GM21717 (cell line): ENCODE data around the gene FAM131C.
"Not testable (repeated sequence)": the region's sequence is repeated elsewhere in the genome, so short reads cannot be mapped to it uniquely, and the experiment has no call there.

Experiments
- ATAC-seq: cut with Tn5 transposase; IDR thresholded peaks from one replicate; pipeline ENCODE4 v1.9.1; 2021; ENCODE audit warnings: mild to moderate bottlenecking, moderate library complexity; ENCODE audit not compliant: unreplicated experiment

The FAM131C gene

DNA sequence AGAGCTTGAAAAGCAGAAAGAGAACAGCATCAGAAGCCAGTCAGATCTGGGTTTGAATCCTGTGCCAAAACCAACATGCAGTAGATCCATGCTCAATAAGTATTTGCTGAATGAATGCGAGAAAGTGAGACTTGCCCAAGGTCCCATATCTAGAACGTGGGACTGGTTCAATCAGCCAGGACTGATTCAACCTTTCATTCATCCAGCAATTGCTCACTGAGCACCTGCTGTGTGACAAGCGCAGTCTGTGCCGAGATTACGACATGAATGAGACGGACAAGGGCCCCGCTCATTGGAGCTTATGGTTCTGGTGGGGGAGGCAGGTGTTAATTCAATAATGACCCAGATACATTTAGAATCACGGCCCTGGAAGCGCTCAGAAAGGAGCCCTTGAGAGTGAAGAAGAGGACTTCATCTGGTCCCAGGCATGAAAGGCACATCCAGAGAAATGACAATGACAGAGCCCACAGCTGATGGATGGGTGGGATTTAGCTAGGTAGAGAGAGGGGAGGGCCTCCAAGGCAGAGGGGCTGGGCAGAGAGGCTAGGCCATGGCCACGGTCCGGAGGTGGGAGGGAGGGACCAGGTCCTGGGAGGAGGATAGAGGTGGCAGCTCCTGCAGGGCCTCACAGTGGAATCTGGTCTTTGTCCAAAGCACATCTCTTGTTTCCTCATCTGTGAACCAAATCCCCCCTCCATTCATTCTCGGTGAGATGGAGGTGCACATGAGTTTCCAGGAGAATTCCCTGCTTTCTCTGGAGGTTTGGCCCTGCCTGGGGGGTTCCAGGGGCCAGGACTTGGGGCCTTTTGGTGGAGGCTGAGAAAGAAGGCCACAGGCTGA, 4.2 kb upstream of the FAM131C start:
- ATAC-seq = no peak

GRCh38 chr1:16076865-16077238, 3.4 kb upstream of the FAM131C start:
- ATAC-seq = no peak

DNA sequence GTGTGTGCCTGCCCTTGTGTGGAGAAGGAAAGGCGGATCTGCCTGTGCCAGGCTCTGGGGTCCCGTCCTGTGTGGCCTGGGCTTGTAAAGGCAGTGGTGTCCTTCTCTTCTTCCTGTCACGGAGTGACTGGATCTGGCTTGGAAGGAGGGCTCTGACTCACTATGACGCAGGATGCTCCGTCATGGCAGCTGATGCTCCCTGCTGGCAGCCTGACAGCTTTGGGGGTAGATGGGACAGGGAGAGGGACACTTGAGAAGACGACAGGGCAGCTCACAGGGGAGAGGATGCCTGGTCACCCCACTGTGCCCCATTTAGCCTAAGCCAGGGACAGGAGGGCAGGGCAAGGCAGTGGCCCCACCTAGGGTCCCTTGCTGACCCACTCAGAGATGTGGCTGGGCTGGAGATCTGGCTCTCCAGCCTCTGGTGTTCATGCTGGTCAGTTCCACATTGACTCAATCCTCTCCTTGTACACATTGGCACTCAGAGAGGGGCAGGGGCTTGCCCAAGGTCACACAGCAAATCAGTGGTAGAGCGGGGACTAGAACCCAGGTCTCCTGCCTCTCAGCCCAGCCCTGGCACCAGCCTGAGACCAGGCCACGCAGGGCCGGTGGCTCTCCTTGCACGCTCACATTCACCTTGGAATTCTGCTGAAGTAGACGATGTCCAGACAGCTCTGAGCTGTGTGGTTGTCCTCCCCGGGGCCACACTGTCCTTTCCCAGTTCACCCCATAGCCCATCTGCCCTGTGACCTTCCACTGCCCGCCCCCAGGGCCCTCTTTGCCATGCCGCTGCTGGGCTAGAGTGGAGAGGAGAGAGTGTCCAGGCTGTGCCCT, 2.8 kb upstream of the FAM131C start:
- no peak for ATAC-seq

DNA sequence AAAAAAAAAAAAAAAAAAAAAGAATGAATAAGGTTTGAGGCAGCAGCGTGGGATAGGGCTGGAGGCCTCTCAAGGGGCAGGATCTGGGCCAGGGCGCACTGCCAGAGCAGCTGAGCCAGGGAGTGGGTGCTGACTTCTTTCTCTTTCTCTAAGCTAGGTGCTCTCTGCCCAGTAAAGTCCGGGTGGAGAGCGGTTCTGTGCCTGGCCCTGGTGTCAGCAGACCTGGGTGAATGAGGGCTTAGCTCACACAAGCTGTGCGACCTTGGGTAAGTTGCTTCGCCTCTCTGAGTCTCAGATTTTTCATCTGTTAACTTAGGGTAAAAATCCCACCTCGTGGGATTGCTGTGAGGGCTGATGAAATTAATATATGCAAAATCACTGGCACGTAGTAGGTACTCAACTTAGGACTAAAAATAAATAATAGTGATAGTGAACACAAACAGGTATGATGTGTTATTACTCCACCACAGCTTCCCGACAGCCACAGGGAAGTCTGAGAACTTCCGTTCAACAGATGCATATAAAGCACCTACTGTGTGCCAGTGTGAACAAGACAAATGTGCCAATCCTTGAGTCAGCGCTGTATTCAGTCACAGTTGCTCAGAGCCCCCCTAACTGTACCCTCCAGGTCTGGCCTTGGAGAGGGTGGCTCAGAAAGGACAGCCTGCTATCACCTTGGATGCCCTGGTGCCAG, 2.0 kb upstream of the FAM131C start:
- ATAC-seq = no peak

- no peak for ATAC-seq
These were observed 766 bp upstream of the FAM131C start for GRCh38 chr1:16074217-16074616.

GRCh38 chr1:16072616-16073484, 601 bp downstream of the FAM131C start:
- ATAC-seq = no peak

DNA sequence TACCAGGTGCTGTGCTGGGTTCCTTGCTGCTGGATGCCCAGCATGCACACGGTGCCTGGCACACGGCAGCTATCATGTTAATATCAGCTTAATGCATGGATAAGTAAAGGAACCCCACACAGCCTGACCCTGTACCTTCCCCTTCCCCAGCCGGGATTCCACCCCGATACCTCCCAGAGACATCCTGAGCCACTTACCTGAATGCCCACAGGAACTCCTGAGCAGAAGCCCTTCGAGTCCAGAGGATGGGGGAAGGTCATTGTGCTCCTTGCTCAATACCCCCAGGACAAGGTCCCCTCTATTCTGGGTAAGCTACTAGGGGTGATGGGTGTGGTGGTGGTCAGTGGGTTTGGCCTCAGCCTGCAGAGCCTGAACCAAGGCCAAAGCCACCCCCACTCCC, 1.4 kb downstream of the FAM131C start:
- ATAC-seq = no peak

DNA sequence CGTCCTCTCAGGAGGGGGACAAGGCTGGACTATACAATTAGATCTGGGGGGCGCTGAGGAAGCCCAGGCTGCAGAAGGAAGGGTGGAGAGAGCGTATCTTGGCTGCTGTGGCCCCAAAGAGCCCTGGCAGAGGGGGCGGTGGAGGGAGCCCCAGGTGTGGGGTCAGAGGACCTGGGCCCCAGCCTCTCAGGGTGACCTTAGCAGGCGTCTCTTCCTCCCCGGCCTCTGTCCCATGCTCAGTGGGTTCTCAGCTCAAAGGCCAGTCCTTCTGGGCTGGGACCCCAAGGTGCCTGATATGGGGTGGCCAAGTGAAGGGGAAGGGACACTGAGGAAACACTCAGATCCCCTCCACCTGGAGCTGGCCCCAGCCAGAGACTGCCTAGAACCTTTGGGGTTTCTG, 1.8 kb downstream of the FAM131C start:
- ATAC-seq = no peak

DNA sequence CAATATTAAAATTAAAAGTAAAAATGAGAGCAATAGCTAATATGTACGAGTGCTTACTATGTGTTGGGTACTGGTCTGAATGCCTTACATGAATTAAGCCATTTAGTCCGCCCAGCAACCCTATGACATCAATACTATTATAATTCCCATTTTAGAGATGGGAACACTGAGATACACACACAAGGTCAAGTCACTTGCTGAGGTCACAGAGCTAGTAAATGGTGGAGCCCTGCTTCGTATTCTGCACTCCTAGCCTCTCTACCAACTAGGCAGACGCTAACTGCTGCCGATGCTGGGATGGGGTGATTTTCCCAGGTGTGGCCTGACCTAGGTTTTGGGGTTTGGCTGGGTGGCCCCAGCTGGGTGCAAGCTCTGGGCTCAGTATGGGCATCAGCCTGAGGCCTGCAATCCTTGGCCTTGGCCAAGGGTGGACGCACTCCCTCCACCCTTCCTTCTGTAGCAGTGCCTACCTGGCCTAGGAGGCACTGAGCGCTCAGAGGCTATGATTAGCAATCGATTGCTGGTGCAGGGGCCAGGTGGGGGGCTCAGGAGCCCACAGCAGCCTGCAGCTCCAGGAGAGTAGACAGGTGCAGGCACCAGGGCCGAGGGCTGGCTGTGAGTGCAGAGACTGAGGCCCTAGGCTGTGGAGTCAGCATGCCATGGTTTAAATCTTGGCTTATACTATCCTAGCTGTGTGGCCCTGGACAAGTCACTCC, 2.7 kb downstream of the FAM131C start:
- ATAC-seq = no peak

GRCh38 chr1:16068356-16069270, 4.8 kb downstream of the FAM131C start:
- ATAC-seq = no peak

- no peak for ATAC-seq
These were observed 5.5 kb downstream of the FAM131C start for GRCh38 chr1:16067933-16068332.

GRCh38 chr1:16067127-16067768, 6.2 kb downstream of the FAM131C start:
- no peak for ATAC-seq

DNA sequence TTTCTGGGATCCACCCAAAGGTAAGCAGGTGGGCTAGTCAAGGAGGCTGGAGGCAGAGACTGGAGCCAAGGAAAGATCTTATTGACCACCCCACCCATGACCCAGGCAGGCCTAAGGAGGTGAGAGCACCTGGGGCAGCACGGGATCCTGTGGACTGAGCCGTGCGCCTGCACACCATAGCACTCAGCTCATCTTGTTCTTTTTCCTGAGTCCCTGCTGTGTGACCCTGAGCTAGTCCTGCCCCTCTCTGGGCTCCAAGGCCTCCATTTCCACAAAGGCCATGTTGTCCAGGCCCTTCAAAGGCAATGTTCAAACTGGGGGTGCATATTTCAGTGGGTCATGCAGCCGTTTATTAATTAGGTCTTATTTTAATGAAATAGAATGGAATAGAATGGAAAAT, 7.2 kb downstream of the FAM131C start:
- ATAC-seq = no peak

GRCh38 chr1:16065269-16065576, 8.2 kb downstream of the FAM131C start:
- ATAC-seq = no peak

- no peak for ATAC-seq
These were observed 8.7 kb downstream of the FAM131C start for GRCh38 chr1:16064536-16065268.

- ATAC-seq = no peak
These were observed 9.5 kb downstream of the FAM131C start for GRCh38 chr1:16063921-16064320.

- ATAC-seq = no peak
These were observed 10.1 kb downstream of the FAM131C start for GRCh38 chr1:16063226-16063829.

- ATAC-seq = not testable (repeated sequence)
These were observed 10.8 kb downstream of the FAM131C start for GRCh38 chr1:16062687-16063075.
